NCI-H1694 treated with DMSO at 0.1 percent for 48 hours (cell line): ENCODE results near the gene CFAP97D2.

Experiments
- DNase-seq: peaks from one replicate; lab custom pipeline; 2025; lab: John Stamatoyannopoulos, UW

Gene CFAP97D2

DNA sequence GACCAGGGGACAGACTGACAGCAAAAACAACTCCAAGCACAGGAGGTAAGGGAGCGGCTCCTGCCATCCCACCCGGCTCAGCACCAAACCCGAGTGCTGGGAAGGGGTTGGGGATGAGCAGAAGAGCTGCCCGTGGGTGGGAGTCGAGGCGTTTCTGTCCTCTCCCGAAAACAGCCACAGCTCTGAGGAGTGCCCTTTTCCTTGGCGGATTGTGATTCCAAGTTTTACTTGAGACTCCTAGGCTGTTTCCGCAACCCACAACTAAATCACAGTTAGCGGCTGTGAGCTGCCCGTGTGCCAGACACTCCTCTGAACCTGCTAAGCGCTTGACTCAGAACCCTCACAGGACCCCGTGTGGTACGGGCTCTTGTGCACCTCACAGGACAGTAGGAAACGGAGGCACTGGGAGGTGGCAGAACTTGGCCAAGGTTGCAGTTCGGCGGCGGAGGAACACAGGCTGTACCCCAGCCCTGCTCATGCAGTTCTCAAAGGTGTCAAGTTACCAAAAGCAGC lies 21.4 kb downstream of the CFAP97D2 start:
- DNase-seq, result no peak

DNA sequence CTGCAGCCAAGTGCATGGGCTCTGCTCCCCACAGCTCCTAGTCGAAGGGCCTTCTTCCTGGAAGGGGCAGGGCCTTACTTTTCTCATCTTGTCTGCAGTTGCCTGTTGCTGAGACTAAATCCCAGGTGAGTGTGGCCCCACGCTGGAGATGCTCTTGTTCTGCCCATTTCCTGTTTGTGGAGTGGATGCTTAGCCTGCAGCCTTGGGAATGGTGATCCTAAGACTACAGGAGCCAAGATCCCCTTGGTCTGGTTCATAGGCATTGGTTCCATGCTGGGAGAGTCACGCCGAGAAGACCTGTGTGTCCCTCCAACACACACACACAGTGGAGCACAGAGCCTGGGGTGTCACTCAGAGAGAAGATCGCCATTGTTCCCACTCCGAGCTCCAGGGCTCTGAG lies 23.5 kb downstream of the CFAP97D2 start:
- no peak for DNase-seq

- peak; percentile 72 for DNase-seq
Observed at GRCh38 chr13:114203536-114203935, 24.5 kb downstream of the CFAP97D2 start.

DNA sequence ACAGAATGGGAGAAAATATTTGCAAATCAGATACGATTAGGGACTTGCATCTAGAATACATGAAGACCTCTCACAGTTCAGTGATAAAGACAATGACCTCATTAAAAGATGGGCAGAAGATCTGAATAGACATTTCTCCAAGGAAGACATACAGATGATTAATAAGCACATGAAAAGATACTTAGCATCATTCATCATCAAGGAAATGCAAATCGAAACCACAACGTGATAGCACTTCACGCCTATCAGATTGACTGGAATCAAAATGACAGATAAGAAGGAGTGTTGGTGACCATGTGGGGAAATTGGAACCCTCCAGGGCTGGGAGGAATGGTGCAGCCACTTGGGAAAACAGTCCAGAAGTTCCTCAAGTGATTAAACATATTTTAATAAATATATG lies 25.8 kb downstream of the CFAP97D2 start:
- no peak for DNase-seq

DNA sequence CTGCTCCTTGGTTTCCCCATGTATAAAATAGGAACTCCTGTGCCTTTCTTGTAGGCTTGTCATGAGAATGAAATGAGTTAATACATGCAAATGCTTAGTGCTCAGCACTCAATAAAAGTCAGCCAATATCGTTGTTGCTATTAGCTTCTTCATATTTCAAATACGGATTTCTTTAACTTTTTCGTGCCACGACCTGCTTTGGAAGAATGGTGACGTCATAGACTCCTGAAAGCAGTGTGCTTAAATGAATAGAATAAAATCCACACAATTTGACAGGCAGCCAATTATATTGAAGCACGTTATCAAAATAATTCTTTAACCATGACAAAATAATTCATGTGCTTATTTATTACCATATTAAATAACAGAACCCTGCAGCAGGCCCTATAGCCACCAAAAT lies 29.1 kb downstream of the CFAP97D2 start:
- no peak for DNase-seq

DNA sequence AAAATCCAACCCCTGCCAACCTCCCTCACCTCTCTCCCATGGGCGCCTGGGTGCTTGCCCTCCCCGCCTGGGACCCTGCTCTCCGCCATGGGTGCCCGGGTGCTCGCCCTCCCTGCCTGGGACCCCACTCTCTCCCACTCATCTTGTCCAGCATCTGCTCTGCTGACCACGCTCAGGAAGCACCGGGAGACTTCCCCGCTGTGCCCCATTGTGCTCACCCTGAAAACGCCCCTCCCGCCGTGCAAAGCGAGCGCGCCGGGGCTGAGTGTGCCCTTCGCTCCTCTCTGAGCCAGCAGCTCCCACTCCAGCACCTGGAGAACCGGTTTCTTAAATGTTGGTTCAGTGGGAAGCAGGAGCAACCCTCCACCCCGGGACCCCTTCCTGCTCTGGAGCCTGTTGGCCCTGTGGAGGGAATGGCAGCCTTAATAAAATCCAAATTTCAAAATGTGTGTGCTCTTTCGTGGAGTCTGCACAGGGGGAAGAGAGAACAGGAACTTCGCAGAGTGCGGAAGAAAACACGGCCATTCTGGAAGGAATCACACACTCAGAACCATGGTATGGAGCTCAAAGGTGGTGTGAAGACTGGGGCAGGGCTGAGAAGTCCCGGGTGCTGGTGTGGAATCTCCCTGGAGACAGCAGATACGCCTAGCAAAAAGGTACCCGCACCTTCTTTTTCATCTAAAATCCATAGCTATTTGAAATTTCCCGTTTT lies 32.5 kb downstream of the CFAP97D2 start:
- no peak for DNase-seq

DNA sequence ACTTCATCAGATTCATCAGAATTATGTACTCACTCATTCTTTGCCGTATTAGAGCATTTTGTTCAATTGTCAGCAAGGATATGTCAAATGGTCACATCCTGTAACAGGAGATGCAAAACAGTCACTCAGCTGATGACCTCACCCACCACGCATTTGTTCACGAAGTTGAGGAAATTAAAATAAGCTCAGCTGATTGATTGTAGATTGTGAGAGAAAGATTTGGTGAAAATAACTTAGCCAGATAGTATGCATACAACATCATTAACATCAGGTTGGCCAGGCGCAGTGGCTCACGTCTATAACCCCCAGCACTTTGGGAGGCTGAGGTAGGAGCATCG lies 33.1 kb downstream of the CFAP97D2 start:
- no peak for DNase-seq

DNA sequence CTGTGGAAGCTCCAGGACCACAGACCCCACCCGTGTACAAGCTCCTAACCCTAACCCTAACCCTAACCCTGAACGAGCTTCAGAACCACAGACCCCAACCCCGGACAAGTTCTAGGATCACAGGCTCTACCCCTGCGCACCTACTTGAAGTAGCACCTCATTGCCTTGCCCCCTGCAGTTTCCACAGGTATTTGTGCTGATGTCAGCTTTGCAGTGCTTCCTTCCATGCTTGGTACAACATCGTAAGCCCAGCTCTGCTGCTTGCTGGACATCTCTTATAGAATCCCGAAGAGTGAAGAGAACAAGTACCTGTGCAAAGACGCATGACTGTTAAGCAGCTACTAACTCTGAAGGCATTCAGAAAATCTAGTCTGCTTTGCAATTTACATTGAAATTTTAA lies 34.9 kb downstream of the CFAP97D2 start:
- no peak for DNase-seq

DNA sequence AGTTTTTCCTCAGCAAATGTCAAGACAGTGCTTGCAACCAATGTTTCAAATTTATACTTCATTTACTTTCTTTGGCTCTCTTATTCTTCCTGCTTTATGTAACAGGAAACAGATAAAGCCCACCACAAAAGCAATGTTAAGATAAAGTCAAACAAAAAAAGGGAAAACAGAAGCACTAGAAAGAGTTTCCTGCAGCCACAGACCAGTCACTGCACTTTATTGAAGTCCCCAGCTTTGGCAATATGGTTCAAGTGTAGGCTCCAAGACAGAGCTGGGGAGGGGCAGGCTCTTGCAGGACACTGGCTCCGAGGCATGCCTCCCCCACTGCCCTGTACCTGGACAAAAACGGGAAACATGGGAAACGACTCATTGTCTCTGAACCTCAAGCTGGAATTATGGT lies 40.3 kb downstream of the CFAP97D2 start:
- no peak for DNase-seq

DNA sequence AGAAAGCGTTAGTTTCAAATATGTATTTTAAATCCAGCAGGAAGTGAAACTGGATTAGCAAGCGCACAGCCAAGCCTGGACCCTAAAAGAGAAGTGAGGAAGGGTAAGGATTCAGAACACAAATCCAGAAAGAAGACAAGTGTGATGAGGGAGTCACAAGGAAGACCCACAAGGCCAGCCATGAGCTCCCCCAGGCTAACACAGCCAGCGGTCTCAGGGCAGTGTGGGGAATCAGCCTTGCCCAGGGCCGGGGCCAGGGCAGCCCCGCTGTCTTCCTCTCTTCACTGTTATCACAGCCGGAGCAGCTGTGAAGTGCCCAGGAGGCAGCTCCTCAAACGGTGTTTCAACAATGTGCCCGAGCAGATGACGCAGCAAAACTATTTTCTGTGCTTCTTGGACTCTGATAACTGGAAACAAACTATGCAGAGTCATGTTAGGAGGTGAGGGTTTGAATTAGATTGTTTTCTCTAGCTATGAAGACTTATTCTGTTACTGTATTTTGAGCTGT lies 43.5 kb downstream of the CFAP97D2 start:
- no peak for DNase-seq

DNA sequence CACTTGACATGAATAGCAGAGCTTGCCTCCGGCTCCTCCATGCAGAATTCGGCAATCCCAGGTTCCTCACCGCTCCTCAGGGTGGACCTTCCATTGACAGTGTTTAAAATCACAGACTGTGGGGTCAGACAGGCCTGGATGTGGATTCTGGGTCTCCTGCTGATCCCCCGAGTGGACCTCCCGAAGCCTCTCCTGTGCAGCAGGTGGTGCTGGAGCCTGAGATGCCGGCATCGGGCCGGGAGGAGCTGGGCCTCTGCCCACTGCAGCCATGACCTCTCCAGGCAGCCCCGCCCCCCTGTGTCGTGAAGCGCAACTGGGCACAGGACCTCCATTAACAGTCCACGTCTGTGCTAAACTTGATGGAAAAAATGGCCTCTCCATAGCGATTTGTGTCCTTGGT lies 45.1 kb downstream of the CFAP97D2 start:
- no peak for DNase-seq

DNA sequence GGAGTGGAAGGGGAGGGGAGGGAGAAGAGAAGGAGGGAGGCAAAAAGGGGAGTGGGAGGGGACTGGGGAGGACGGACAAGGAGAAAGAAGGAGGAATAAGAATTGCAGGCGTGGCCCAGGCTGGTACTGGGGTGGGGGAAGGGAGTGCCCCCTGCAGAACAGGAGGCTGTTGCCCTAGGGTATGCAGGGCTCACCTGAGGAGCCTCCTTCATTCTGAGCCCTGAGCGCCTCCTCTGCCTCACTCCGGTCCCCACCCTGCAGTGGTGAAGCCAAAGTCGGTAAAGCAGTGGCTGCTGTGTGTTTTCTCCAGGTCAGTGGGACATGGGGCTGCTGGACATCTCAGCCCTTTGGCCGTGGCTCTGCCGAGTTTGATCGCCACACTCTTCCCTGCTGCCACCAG lies 46.6 kb downstream of the CFAP97D2 start:
- DNase-seq, result no peak

DNA sequence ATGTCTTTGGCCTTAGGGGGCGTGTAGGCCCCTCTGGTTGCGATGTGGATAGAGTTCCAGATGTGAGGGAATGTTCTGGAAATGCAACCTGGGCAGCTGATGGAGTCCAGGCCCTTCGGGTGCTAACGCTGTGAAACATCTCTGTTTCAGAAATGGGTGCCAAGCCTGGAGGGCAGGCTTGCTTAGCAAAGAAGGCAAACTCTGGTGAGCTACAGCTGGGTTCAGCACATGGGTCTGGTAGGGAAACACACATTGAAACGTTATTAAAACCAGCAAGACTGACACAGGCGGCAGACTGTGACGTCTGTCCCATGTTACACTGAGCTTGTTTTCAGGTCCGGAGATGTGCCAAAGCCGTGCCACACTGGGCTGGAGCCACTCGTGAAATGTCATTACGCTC lies 47.0 kb downstream of the CFAP97D2 start:
- no peak for DNase-seq

DNA sequence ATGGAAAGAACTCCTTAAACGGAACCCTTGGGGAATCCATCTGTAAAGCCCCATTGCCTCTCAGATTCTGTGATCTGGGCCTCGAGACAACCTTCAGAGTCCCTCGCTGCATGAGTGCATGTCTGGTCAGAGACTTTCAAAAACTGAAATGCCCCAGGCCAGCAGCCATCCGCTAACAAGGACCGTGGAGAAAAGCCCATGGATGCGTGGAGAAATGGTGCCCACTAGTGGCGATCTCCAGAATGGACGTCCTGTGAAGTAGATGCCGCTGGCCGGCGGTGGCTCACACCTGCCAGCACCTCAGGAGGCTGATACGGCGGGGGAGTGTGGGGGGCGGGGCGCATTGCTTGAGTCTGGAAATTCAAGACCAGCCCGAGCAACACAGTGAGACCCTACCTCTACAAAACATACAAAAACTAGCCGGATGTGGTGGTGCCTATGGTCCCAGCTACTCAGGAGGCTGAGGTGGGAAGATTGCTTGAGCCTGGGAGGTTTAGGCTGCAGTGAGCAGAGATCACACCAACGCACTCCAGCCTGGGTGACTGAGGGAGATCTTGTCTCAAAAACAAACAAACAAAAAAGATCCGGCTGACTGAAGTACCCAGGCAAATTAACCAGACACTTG lies 47.8 kb downstream of the CFAP97D2 start:
- DNase-seq, result peak; percentile 69

DNA sequence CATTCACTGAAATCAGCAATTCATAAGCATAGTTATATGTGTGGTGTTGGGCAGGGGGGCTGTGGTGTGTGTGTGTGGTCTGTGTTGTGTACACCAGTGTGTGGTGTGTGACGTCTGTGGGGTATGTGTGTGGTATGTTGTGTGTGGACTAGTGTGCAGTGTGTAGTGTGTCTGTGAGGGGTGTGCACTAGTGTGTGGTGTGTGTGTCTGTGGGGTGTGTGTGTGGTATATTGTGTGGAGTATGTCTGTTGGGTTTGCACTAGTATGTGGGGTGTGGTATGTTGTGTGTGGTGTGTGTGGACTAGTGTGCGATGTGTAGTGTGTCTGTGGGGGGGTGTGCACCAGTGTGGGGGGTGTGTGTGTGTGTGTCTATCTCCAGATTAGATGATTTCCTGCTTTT lies 48.5 kb downstream of the CFAP97D2 start:
- no peak for DNase-seq

GRCh38 chr13:114228176-114228575 lies 49.1 kb downstream of the CFAP97D2 start:
- no peak for DNase-seq

- no peak for DNase-seq
Observed at GRCh38 chr13:114229506-114229905, 50.4 kb downstream of the CFAP97D2 start.

GRCh38 chr13:114230117-114230516 lies 51.1 kb downstream of the CFAP97D2 start:
- DNase-seq, result no peak

DNA sequence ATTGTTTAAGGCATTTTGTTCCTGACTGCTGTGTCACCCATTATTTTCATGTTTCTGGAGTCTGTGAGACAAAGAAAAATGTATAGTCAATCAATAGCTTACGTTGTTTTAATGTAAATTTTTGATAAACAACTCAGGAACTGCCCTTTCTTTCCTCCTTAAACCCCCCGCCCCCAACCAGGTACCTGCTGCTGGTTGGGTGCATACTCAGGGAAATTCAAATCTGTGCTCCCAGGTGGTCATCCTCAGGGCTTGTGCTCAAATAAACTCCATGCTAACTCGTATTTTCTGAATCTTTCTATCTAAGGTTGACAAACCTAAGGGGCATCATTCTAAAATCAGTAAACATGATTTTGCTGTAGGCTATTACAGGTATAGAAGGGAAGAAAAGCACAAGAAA lies 51.5 kb downstream of the CFAP97D2 start:
- no peak for DNase-seq

GRCh38 chr13:114231886-114232285 lies 52.8 kb downstream of the CFAP97D2 start:
- no peak for DNase-seq

- DNase-seq, result no peak
Observed at GRCh38 chr13:114234266-114234644, 55.2 kb downstream of the CFAP97D2 start.

- DNase-seq, result peak; percentile 88
Observed at GRCh38 chr13:114234645-114235421, 55.8 kb downstream of the CFAP97D2 start, which contains the start of gene CDC16. Gene CDC16 (plus strand): TSS chr13:114234897. CDS start chr13:114235085, 188 bp downstream.

DNA sequence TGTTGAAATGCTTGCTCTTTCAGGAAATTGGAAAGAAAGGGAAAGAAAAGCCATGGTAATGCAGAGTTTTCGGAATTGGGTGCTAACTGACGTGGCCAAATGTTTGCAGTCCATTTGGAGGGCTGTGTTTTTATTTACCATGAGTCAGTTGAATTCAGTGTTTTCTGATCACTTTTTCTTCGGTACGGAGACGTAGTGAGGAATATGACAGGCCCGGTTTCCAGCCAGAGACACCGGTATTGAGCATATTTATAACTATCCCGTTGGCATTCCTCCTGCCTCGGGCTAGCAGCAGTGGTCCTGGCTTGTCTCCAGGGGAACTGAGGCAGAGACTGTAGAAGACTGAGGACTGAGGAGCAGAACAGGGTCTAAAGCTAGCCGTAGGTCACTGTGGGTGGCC lies 56.6 kb downstream of the CFAP97D2 start:
- DNase-seq, result no peak
